Calu3 (cell line): ENCODE data around the gene CNTROB. TPM values are rescaled to one million over a fixed set of nuclear protein-coding genes. Genes with fewer than 3 reads are reported as not detected.

Experiments
- BruUV-seq: library from RNA; stranded (reverse); fragments of 400-500 nt; replicated peaks from 2 replicates; lab custom pipeline; 2021; lab: Mats Ljungman, UMichigan
- CTCF ChIA-PET: fragments of 300-600 bp; sonication (Branson Sonifier 250); formaldehyde crosslinking; loops from one replicate; lab custom pipeline; 2022; ENCODE audit warnings: antibody characterized with exemption; lab: Charles Lee
- DNase-seq: peaks from one replicate; pipeline ENCODE4 v3.0.0; 2022
- H3K27ac Mint-ChIP-seq: one replicate; pipeline ENCODE4 v1.8.0; 2022; ENCODE audit warnings: mixed read lengths; ENCODE audit not compliant: unreplicated experiment
- H3K27me3 Mint-ChIP-seq: one replicate; pipeline ENCODE4 v1.8.0; 2022; ENCODE audit warnings: mixed read lengths; ENCODE audit not compliant: unreplicated experiment
- H3K36me3 Mint-ChIP-seq: one replicate; pipeline ENCODE4 v1.8.0; 2022; ENCODE audit warnings: mild to moderate bottlenecking, moderate library complexity, mixed read lengths; ENCODE audit not compliant: insufficient read depth, unreplicated experiment
- H3K4me1 Mint-ChIP-seq: one replicate; pipeline ENCODE4 v1.8.0; 2022; ENCODE audit warnings: mild to moderate bottlenecking, low read depth, mixed read lengths; ENCODE audit not compliant: unreplicated experiment
- H3K4me3 Mint-ChIP-seq: one replicate; pipeline ENCODE4 v1.8.0; 2022; ENCODE audit warnings: mild to moderate bottlenecking, low read depth, moderate library complexity, mixed read lengths; ENCODE audit not compliant: unreplicated experiment
- H3K9me3 Mint-ChIP-seq: one replicate; pipeline ENCODE4 v1.8.0; 2022; ENCODE audit warnings: low read depth, mixed read lengths; ENCODE audit not compliant: unreplicated experiment
- intact Hi-C: fragments of 100-400 bp; cut with micrococcal nuclease; formaldehyde crosslinking; loops from one replicate; pipeline ENCODE4 v1.10.0; 2022; ENCODE audit not compliant: unreplicated experiment
- total RNA-seq: library from RNA; stranded (reverse); gene quantifications from 2 replicates; pipeline ENCODE4 v1.2.3, GENCODE V29; 2022
- TF ChIP-seq, protein P1 (sequence below): fragments of 200-600 bp; IDR thresholded peaks from one replicate; pipeline ENCODE4 v1.8.0; 2022; ENCODE audit warnings: antibody characterized with exemption; ENCODE audit not compliant: unreplicated experiment

The CNTROB gene
- total RNA-seq, 1 experiment from 2014 or later = 28.2 TPM

DNA sequence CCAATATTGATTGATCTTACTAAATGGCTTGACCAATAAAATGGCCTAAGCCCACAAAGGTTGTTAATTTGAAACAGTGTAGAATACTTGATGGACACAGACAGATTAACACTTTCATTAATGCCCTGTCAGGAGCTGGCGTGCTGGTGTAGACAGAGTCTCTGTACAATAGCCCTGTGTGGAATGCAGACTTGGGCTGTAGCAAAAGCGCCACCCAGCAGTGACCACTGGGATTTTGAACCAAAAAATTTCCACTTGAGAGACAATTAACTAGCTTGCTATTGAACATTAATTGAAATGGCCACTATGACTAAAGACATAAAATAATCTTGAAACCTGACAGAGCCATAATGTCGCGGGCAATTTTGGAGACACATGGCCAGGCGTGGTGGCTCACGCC, 50.7 kb downstream of the CNTROB start:
- CTCF ChIA-PET = interaction anchor here (0.6 kb wide), 1 partner anchor 220 kb away, joined by 3 read pairs; no protein-coding TSS in a partner anchor
- no peak overlapping the region for H3K27ac Mint-ChIP-seq
- peaks cover 13% of the 10 kb centered on the region for H3K27me3 Mint-ChIP-seq
- no peak overlapping the region for H3K4me3 Mint-ChIP-seq
- BruUV-seq = no TSS peak
- intact Hi-C loops = loop anchor here (5.0 kb wide), 1 partner anchor 240 kb away; no protein-coding TSS in a partner anchor
- TF ChIP-seq, protein P1, sequence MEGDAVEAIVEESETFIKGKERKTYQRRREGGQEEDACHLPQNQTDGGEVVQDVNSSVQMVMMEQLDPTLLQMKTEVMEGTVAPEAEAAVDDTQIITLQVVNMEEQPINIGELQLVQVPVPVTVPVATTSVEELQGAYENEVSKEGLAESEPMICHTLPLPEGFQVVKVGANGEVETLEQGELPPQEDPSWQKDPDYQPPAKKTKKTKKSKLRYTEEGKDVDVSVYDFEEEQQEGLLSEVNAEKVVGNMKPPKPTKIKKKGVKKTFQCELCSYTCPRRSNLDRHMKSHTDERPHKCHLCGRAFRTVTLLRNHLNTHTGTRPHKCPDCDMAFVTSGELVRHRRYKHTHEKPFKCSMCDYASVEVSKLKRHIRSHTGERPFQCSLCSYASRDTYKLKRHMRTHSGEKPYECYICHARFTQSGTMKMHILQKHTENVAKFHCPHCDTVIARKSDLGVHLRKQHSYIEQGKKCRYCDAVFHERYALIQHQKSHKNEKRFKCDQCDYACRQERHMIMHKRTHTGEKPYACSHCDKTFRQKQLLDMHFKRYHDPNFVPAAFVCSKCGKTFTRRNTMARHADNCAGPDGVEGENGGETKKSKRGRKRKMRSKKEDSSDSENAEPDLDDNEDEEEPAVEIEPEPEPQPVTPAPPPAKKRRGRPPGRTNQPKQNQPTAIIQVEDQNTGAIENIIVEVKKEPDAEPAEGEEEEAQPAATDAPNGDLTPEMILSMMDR = no peak
- no peak for DNase-seq
- peaks cover 11% of the 10 kb centered on the region for H3K4me1 Mint-ChIP-seq
- H3K36me3 Mint-ChIP-seq = peaks cover 4% of the 10 kb centered on the region
- no peaks in the 10 kb centered on the region for H3K9me3 Mint-ChIP-seq

DNA sequence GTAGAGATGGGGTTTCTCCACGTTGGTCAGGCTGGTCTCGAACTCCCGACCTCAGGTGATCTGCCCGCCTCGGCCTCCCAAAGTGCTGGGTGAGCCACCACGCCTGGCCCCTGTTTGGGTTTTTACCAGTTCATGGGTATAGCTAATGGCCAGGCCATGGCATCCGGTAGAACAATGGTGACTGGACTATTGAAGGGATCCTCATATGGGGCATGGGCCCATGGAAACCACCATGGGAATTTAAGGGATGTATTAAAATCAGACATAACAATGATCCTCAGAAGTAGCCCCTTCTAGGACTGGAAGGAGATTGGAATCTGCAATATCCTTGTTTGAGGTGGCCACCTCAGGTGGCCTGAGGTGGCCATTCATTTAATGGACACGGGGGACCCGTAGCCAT, 52.9 kb downstream of the CNTROB start:
- CTCF ChIA-PET = no interaction called here
- peaks cover 5% of the 10 kb centered on the region for H3K36me3 Mint-ChIP-seq
- no peaks in the 10 kb centered on the region for H3K9me3 Mint-ChIP-seq
- intact Hi-C loops = loop anchor here (5.0 kb wide), 1 partner anchor 243 kb away; no protein-coding TSS in a partner anchor
- H3K27me3 Mint-ChIP-seq = peaks cover 18% of the 10 kb centered on the region
- H3K27ac Mint-ChIP-seq = no peak overlapping the region
- no TSS peak for BruUV-seq
- H3K4me3 Mint-ChIP-seq = no peak overlapping the region
- no peak for DNase-seq
- TF ChIP-seq, protein P1 = no peak
- peaks cover 11% of the 10 kb centered on the region for H3K4me1 Mint-ChIP-seq

DNA sequence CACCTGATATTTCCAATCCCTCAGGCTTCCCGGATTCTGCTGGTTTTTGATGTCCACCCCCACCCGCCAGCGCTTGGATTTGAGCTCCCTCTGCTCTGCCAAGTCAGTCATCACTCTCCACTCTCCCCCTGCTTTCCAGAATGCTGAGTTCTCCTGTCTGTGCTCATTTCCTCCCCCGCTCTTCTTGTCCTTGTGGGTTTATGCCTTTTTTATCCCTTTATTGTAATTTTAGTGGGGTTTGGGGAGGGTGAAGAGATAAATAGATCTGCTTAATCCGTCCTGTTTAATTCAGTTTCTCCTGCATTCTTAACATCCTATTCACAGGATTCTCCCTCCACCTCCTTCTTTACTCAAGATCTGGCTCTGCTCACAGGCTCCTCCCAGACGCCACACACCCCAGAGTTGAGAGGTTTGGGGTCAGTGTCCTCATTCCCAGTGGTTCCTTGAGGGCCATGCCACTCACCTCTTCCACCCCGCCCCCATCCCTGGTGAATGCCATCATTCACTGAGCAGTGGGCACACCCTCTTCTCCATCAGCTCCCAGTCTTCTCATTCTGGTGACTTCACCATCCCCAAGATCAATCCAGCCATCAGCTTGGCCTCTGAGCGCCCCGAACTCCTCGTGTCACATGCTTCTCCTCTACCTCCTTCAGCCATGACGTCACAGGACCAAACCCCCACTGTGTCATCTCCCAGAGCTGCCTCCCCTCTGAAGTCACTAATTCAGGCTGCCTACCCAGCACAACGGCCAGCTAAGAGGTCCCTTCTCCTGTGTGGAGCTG, 55.3 kb downstream of the CNTROB start:
- intact Hi-C loops = no loop called here
- no TSS peak for BruUV-seq
- Mint-ChIP-seq H3K36me3 (peaks cover 5% of the 10 kb centered on the region), H3K4me3 (no peak overlapping the region), H3K4me1 (peaks cover 5% of the 10 kb centered on the region), H3K27me3 (peaks cover 18% of the 10 kb centered on the region), H3K27ac (no peak overlapping the region), H3K9me3 (no peaks in the 10 kb centered on the region)
- no peak for DNase-seq
- TF ChIP-seq, protein P1 = no peak
- CTCF ChIA-PET = no interaction called here

DNA sequence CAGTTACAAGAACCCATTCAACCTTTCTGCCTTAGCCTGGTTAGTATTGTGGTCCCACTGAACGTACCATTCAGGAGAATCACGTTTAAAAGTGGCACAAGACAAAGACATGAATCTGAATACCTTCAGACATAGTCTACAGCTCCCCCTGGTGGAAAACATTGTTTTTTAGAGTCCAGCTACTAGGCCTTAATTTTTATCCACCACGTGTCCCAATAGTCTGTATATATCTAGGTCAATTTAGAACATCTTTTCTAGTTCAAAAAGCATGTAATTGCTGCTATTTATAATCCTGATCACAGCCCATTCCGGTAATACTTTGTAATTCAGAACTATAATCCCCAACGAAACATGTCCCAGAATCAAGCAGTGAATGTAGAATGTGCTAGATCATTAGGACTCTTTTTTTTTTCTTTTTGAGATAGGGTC, 56.8 kb downstream of the CNTROB start:
- peak overlapping the region; percentile 39 for H3K27ac Mint-ChIP-seq
- no peaks in the 10 kb centered on the region for H3K4me1 Mint-ChIP-seq
- CTCF ChIA-PET = interaction anchor here (0.6 to 1.6 kb wide), 10 partner anchors 8 to 361 kb away, joined by 3 to 16 read pairs (median 4); partner anchors contain the start of genes CHD3, CNTROB, CYB5D1 and NAA38
- H3K27me3 Mint-ChIP-seq = peaks cover 18% of the 10 kb centered on the region
- BruUV-seq = no TSS peak
- intact Hi-C loops = loop anchor here (2.0 kb wide), 2 partner anchors 76 to 132 kb away; partner anchors contain the start of gene NAA38
- H3K4me3 Mint-ChIP-seq = no peak overlapping the region
- H3K9me3 Mint-ChIP-seq = no peaks in the 10 kb centered on the region
- TF ChIP-seq, protein P1 = no peak
- peaks cover 5% of the 10 kb centered on the region for H3K36me3 Mint-ChIP-seq
- peak; percentile 62 for DNase-seq
